Fibroblast of mammary gland (primary cell): Measurements from ENCODE around the gene SLC4A2.
"Not testable (repeated sequence)": the region's sequence is repeated elsewhere in the genome, so short reads cannot be mapped to it uniquely, and the experiment has no call there.

Experiments
- DNase-seq: peaks from one replicate; pipeline ENCODE4 v3.0.0-alpha.2; 2010; ENCODE audit warnings: low read depth
- H3K4me3 ChIP-seq: 2 replicates; pipeline ENCODE4 v1.5.1; 2011; ENCODE audit warnings: low read depth, mild to moderate bottlenecking, low read length, moderate library complexity; ENCODE audit not compliant: control insufficient read depth
- CTCF ChIP-seq: conservative IDR thresholded peaks from 2 replicates; pipeline ENCODE4 v1.5.1; 2011; ENCODE audit warnings: low read depth, low read length, inconsistent platforms; ENCODE audit not compliant: control insufficient read depth, insufficient read depth

The SLC4A2 gene

GRCh38 chr7:151059367-151060112, at the start of gene SLC4A2:
SLC4A2 (plus strand) TSS chr7:151059589; CDS start chr7:151061988, 2,399 bp downstream.
- peak; percentile 25 for TF ChIP-seq CTCF
- H3K4me3 ChIP-seq: peak within 1 kb of the TSS; percentile 78
- peak; percentile 59 for DNase-seq

- DNase-seq: no peak
- no peak for TF ChIP-seq CTCF
- no peak overlapping the region for H3K4me3 ChIP-seq
Observed at GRCh38 chr7:151010037-151010306, 49.4 kb upstream of the SLC4A2 start.

- no peak for TF ChIP-seq CTCF
- H3K4me3 ChIP-seq: no peak overlapping the region
- no peak for DNase-seq
Observed at GRCh38 chr7:151010307-151011096, 48.9 kb upstream of the SLC4A2 start.

- no peak for TF ChIP-seq CTCF
- DNase-seq: no peak
Observed at GRCh38 chr7:151011097-151011409, 48.3 kb upstream of the SLC4A2 start.

GRCh38 chr7:151011616-151012015, 47.8 kb upstream of the SLC4A2 start:
- not testable (repeated sequence) for DNase-seq, H3K4me3 ChIP-seq

More at GRCh38 chr7:151011097-151011409, 48.3 kb upstream of the SLC4A2 start:
- no peak overlapping the region for H3K4me3 ChIP-seq

- TF ChIP-seq CTCF: no peak
- no peak overlapping the region for H3K4me3 ChIP-seq
- no peak for DNase-seq
Observed at GRCh38 chr7:151012031-151012692, 47.2 kb upstream of the SLC4A2 start.

GRCh38 chr7:151012911-151013347, 46.5 kb upstream of the SLC4A2 start:
- H3K4me3 ChIP-seq: no peak overlapping the region
- peak; percentile 30 for DNase-seq
- peak; percentile 63 for TF ChIP-seq CTCF
